ENCODE results near the gene PSMD5. TPM values are rescaled to one million over a fixed set of nuclear protein-coding genes. Genes with fewer than 3 reads are reported as not detected.

The PSMD5 gene
- polyA plus RNA-seq, 1 of the 3 experiments (the other 2 are of a cell fraction): 13.7 TPM

DNA sequence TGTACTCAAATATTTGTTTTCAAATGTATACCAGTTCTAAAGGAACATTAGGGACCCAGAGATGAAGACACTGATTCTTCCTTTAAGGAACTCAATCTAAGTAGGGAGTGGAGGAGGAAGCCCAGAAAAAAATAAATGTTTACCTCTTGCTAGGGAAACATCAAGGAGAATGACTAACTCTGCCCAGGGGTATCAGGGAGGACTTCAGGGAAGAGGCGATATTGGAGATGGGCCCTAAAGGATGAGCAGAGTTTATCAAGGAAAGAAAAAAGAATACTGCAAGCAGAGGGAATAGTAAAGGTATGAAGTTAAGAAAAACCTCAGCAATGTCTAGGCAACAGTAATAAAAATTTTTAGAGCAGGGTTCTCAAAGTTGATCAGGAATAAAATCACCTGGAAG, 65.9 kb downstream of the PSMD5 start:
- 100% methylated on average over 1 of the region's 1 CpG for WGBS (ENCODE audit: low lambda C conversion rate)
- H3K36me3 ChIP-seq (replicated peaks in 1 of 2; ENCODE audit: control insufficient read depth in 1 of 2, insufficient read depth in 2 of 2, low read length in 1 of 2): peaks cover 59 to 61% of the 10 kb centered on the region in 2 experiments
- CTCF ChIA-PET: no interaction called here

DNA sequence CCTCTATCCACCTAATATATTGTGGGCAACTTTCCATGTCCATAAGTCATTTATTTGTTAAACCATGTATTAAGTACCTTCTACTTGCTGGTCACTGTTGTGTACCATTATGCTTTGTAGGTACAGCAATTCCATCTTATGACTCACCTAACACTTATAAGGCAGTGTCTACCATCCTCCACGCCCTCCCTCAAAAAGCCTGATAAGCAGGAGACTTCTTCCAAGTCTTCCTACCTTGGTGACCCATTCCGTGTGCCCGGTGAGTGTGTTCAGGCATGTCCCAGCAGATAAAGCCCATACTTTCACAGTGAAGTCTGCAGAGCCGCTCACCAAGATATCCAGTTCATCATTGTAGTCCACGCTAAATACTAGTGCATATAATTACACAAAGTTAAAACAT, 66.9 kb downstream of the PSMD5 start:
- no peaks in the 10 kb centered on the region for H3K4me1 ChIP-seq (ENCODE audit: control insufficient read depth in 1 of 2, insufficient read depth in 2 of 2, low read depth in 1 of 2, low read length in 1 of 2)
- H4K20me1 ChIP-seq (ENCODE audit: insufficient read depth): no peaks in the 10 kb centered on the region
- no peak for DNase-seq
- ChIA-PET CTCF (no interaction called here), POLR2A (no interaction called here)
- no peak overlapping the region for H2AFZ ChIP-seq (ENCODE audit: low read depth)
- H3F3A ChIP-seq (replicated peaks; ENCODE audit: insufficient read depth): peaks cover 4% of the 10 kb centered on the region
- peaks cover 25% of the 10 kb centered on the region for H3K79me2 ChIP-seq (ENCODE audit: insufficient read depth)
- H3K27ac ChIP-seq (ENCODE audit: low read depth in 2 of 2, low read length in 1 of 2): no peak overlapping the region
- H3K4me3 ChIP-seq (ENCODE audit: low read depth in 2 of 2, low read length in 1 of 2): no peak overlapping the region
- 96% methylated on average over 5 of the region's 5 CpGs for WGBS (ENCODE audit: low lambda C conversion rate)
- H3K9me2 ChIP-seq: no peaks in the 10 kb centered on the region
- H3K9ac ChIP-seq: no peak overlapping the region
- peaks cover 60 to 64% of the 10 kb centered on the region in 2 experiments for H3K36me3 ChIP-seq (replicated peaks in 1 of 2; ENCODE audit: control insufficient read depth in 1 of 2, insufficient read depth in 2 of 2, low read length in 1 of 2)
- H3K4me2 ChIP-seq: no peak overlapping the region
- no peaks in the 10 kb centered on the region for H3K9me3 ChIP-seq
- no peaks in the 10 kb centered on the region for H3K27me3 ChIP-seq (ENCODE audit: insufficient read depth)
- TF ChIP-seq, protein P1, sequence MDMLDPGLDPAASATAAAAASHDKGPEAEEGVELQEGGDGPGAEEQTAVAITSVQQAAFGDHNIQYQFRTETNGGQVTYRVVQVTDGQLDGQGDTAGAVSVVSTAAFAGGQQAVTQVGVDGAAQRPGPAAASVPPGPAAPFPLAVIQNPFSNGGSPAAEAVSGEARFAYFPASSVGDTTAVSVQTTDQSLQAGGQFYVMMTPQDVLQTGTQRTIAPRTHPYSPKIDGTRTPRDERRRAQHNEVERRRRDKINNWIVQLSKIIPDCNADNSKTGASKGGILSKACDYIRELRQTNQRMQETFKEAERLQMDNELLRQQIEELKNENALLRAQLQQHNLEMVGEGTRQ (IDR thresholded peaks at IDR 0.05; ENCODE audit: borderline replicate concordance, low read depth, low read length): no peak
- TF ChIP-seq YY1 (IDR thresholded peaks at IDR 0.05; ENCODE audit: low read depth) (no peak), CHD2 (IDR thresholded peaks at IDR 0.05; ENCODE audit: low read length, partially characterized antibody) (no peak), ELF1 (IDR thresholded peaks at IDR 0.05) (no peak), POLR2AphosphoS5 (IDR thresholded peaks at IDR 0.05; ENCODE audit: low read depth, low read length) (no peak), TEAD4 (IDR thresholded peaks at IDR 0.05; ENCODE audit: borderline replicate concordance, insufficient read depth) (no peak), NFIC (IDR thresholded peaks at IDR 0.05; ENCODE audit: borderline replicate concordance) (no peak), JUND (IDR thresholded peaks at IDR 0.05) (no peak), GATA2 (CRISPR knock-in tag; IDR thresholded peaks at IDR 0.05) (no peak), TCF12 (IDR thresholded peaks at IDR 0.05) (no peak), SIN3A (IDR thresholded peaks at IDR 0.05; ENCODE audit: borderline replicate concordance, low read depth, low read length) (no peak), TAF1 (IDR thresholded peaks at IDR 0.05; ENCODE audit: borderline replicate concordance, low read depth, low read length) (no peak)
- TF ChIP-seq, protein P2, sequence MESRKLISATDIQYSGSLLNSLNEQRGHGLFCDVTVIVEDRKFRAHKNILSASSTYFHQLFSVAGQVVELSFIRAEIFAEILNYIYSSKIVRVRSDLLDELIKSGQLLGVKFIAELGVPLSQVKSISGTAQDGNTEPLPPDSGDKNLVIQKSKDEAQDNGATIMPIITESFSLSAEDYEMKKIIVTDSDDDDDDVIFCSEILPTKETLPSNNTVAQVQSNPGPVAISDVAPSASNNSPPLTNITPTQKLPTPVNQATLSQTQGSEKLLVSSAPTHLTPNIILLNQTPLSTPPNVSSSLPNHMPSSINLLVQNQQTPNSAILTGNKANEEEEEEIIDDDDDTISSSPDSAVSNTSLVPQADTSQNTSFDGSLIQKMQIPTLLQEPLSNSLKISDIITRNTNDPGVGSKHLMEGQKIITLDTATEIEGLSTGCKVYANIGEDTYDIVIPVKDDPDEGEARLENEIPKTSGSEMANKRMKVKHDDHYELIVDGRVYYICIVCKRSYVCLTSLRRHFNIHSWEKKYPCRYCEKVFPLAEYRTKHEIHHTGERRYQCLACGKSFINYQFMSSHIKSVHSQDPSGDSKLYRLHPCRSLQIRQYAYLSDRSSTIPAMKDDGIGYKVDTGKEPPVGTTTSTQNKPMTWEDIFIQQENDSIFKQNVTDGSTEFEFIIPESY (IDR thresholded peaks at IDR 0.05; ENCODE audit: borderline replicate concordance, low read depth): no peak

More for the DNA sequence above, 65.9 kb downstream of the PSMD5 start:
- Histone ChIP-seq H3K27ac (ENCODE audit: low read depth in 2 of 2, low read length in 1 of 2) (no peak overlapping the region), H3K4me3 (ENCODE audit: low read depth in 2 of 2, low read length in 1 of 2) (no peak overlapping the region), H3K9me2 (no peaks in the 10 kb centered on the region), H3K27me3 (ENCODE audit: insufficient read depth) (no peaks in the 10 kb centered on the region), H3K4me2 (no peak overlapping the region), H3F3A (replicated peaks; ENCODE audit: insufficient read depth) (peaks cover 4% of the 10 kb centered on the region), H3K9me3 (no peaks in the 10 kb centered on the region), H3K79me2 (ENCODE audit: insufficient read depth) (peaks cover 35% of the 10 kb centered on the region), H3K9ac (no peak overlapping the region), H2AFZ (ENCODE audit: low read depth) (no peak overlapping the region), H4K20me1 (ENCODE audit: insufficient read depth) (0 out of 2 replicates have a peak, but pooled peaks cover 3% of the 10 kb centered on the region), H3K4me1 (ENCODE audit: control insufficient read depth in 1 of 2, insufficient read depth in 2 of 2, low read depth in 1 of 2, low read length in 1 of 2) (no peaks in the 10 kb centered on the region)
- no peak for TF ChIP-seq YY1 (IDR thresholded peaks at IDR 0.05; ENCODE audit: low read depth)
- TF ChIP-seq POLR2AphosphoS5 (IDR thresholded peaks at IDR 0.05; ENCODE audit: low read depth, low read length): no peak
- TF ChIP-seq GATA2 (CRISPR knock-in tag; IDR thresholded peaks at IDR 0.05): no peak
- no peak for TF ChIP-seq ELF1 (IDR thresholded peaks at IDR 0.05)
- TF ChIP-seq FOXM1 (IDR thresholded peaks at IDR 0.05; ENCODE audit: low read depth): no peak
- TF ChIP-seq NFIC (IDR thresholded peaks at IDR 0.05; ENCODE audit: borderline replicate concordance): no peak
- TF ChIP-seq CHD2 (IDR thresholded peaks at IDR 0.05; ENCODE audit: low read length, partially characterized antibody): no peak
- TF ChIP-seq RAD21 (IDR thresholded peaks at IDR 0.05; ENCODE audit: low read length): no peak
- TF ChIP-seq, protein P3, sequence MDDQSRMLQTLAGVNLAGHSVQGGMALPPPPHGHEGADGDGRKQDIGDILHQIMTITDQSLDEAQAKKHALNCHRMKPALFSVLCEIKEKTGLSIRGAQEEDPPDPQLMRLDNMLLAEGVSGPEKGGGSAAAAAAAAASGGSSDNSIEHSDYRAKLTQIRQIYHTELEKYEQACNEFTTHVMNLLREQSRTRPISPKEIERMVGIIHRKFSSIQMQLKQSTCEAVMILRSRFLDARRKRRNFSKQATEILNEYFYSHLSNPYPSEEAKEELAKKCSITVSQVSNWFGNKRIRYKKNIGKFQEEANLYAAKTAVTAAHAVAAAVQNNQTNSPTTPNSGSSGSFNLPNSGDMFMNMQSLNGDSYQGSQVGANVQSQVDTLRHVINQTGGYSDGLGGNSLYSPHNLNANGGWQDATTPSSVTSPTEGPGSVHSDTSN (IDR thresholded peaks at IDR 0.05): no peak
- TF ChIP-seq FOSL2 (IDR thresholded peaks at IDR 0.05; ENCODE audit: borderline replicate concordance, low read depth): no peak
- TF ChIP-seq, protein P4, sequence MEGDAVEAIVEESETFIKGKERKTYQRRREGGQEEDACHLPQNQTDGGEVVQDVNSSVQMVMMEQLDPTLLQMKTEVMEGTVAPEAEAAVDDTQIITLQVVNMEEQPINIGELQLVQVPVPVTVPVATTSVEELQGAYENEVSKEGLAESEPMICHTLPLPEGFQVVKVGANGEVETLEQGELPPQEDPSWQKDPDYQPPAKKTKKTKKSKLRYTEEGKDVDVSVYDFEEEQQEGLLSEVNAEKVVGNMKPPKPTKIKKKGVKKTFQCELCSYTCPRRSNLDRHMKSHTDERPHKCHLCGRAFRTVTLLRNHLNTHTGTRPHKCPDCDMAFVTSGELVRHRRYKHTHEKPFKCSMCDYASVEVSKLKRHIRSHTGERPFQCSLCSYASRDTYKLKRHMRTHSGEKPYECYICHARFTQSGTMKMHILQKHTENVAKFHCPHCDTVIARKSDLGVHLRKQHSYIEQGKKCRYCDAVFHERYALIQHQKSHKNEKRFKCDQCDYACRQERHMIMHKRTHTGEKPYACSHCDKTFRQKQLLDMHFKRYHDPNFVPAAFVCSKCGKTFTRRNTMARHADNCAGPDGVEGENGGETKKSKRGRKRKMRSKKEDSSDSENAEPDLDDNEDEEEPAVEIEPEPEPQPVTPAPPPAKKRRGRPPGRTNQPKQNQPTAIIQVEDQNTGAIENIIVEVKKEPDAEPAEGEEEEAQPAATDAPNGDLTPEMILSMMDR (IDR thresholded peaks at IDR 0.05): no peak
- TF ChIP-seq MXI1 (IDR thresholded peaks at IDR 0.05; ENCODE audit: low read depth, low read length): no peak
- TF ChIP-seq, protein P1 (IDR thresholded peaks at IDR 0.05; ENCODE audit: borderline replicate concordance, low read depth, low read length): no peak
- no peak for TF ChIP-seq GABPA (IDR thresholded peaks at IDR 0.05; ENCODE audit: low read depth)
- TF ChIP-seq EP300 (IDR thresholded peaks at IDR 0.05; ENCODE audit: borderline replicate concordance in 1 of 2, low read depth in 1 of 2, low read length in 1 of 2): no peak
- TF ChIP-seq NRF1 (IDR thresholded peaks at IDR 0.05; ENCODE audit: low read depth, low read length): no peak
- TF ChIP-seq RCOR1 (IDR thresholded peaks at IDR 0.05; ENCODE audit: low read length): no peak
- no peak for DNase-seq
- POLR2A ChIA-PET: no interaction called here

Data from SK-N-SH (cell line).